ENCODE results near the gene SPG7.

SPG7 gene

DNA sequence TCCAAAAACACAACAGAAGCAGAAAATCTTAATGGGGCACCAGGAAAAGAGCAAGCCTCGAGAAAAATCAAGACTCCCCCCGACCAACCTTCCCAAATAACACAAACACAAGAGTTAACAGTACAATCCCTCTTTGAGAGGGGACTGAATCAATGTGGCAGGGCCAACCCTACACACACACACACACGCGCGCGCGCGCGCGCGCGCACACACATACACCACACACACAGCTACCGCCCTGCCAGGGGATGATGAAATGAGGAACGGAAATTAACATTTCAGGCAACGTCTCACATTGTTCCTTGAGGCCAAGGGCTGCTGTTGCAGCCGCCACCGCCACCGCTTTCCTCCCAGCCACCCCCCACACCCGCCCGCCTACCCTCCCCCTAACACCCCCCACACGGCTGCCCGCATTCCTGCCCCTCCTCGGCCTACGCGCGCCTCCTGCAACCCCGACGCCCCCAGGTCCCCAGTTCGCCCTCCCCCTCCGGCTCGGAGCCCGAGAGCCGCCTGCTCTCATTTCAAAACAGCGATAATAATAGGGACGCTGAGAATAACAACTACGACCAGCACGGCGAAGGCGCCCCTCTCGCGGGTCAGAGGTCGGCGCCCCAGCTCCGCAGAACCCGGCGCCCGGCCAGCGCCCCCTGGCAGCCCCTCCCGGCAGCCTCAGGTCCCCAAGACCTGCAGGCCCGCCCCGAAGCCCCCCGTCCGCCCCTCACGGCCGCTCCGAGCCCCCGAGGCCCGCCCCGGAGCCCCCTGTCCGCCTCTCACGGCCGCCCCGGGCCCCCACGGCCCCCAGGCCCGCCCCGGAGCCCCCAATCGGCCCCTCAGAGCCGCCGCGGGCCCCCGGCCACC is 18.9 kb upstream of the SPG7 start:
- DNase-seq, result peak; percentile 97

DNA sequence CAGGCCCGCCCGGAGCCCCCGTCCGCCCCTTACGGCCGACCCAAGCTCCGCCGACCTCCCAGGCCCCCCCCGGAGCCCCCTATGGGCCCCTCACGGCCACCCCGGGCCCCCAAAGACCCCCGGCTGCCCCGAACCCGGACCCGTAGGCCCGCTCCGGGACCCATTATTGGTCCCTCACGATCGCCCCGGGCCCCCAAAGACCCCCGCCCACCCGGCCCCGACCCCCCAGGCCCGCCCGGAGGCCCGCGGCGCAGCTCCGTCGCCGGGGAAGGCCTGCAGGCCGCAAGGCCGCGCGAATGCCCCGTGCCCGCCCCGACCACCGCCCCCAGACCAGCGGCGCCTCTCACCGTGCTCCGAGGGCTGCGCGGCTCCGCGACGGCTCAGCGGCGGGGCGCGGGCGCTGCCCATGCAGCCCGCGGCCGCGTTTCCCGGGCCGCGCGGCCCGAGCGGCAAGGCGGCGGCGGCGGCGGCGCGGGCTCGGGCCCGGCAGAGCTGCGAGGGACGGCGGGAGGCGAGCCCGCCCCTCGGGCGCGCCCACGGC is 18.2 kb upstream of the SPG7 start:
- no peak for DNase-seq

DNA sequence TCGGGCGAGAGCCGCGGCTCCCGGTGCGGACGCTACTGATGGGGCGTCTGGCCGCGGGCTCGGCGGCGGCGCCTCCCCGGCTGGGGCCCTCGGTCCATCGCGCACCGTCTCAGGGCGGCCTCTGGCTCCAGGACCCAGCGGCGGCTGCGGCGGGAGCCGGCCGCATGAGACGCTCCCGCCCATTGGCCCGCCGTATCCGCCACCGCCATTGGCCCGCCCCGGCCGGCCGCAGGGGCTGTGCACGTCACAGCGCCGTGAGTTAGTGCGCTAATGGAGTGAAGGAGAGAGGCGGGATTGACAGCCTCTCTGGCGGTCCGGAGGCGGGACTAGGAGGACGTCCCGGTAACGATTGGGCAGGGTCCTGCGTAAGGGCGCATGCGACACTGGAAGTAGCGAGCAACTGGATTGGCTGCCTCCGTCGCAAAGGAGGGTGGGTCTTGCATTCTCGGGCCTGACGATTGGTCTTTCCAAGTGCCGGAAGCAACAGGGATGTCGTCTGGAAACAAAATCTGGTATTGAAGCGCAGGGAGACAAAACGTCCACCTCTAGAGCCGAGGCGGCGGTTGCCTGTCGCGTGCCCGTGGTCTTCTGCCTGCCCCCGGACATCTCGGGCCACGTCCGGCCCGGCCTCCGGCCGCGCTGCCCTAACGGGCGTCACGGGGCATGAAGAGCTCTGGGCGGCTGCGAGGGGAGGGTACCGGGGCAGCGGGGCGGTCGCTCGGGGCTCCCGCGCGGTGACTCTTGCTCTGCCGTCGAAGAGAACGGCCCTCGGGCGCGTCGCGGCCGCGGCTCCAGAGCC is 17.6 kb upstream of the SPG7 start, which contains the start of gene ANKRD11:
ANKRD11 (minus strand) TSS at position 123 of the 799 bp plus-strand sequence. CDS start 173,542 bp downstream, outside the sequence.
- peak; percentile 100 for DNase-seq

DNA sequence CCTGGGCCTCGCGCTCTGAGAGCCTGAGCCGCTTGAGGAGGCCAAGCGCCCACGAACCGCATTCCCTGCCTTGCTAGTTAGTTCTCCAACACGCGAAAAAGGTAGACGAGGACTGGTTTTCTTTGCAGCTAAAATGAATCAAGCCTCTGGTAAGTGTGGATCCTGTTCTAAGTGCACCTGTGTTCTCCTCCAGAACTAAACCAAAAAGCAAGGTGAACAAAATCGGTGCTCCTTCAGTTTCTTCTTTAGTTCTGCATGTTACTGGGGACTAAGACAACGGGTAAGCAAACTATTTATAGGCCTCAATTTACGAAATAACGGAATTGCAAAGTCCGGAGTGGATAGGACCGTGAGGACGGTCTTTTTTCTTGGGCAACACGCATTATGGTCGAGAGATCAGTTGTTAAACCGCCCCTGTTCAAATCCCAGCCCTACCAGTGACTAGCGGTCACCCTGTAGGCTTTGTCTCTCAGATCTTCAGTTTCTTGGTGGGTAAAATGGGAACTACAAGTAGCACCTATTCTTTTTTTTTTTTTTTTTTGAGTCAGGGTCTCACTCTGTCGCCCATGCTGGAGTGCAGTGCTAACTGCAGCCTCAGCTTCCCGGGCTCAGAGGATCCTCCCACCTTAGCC is 16.8 kb upstream of the SPG7 start:
- DNase-seq, result no peak

DNA sequence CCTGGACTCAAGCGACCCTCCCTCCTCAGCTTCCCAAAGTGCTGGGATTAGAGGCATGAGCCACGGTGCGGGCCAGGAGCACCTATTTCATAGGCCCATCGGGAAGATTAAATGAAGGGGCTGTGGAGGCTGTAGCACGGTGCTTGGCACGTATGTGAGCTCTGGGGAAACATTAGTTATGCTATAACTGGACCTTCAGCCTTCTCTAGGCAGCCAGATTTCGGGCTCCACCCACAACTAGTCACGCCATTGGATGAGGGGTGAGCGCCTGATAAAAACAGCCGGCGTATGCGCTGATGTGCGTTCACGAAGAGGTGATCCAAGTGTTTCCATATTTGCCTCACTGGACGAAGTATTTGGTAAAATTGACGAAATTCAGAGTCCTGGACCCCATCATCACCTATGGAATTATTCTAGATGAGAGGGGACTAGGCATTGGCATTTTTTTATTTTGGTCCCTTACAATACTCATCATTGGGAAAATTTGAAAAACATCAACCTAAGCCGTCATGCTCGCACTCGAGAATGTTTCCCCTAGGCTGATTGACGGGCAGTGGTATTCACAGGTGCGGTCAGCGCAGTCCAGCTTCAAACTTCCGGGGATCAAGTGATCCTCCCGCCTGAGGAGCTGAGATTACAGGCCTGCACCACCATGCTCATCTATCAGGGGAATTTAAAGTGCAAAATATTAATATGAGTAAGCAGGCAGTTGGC is 16.1 kb upstream of the SPG7 start:
- no peak for DNase-seq

DNA sequence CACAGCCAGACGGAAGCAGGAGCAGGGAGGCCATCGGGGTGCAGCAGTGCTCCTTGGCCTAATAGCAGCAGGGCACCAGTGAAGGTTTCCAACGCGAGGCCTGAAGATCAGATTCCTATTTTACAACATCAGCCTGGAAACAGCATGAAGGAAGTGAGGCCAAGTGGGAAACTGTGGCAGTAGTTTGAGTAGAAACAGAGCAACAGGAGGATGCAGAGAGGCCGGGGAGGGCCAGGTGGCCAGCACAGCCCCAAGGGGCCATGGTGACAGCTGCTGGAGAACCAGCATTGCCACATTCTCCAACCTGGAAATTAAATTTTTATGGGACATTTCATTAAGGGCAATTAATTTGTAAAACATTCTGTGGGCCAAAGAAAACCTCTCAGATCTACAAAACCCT is 14.4 kb upstream of the SPG7 start:
- DNase-seq, result no peak

DNA sequence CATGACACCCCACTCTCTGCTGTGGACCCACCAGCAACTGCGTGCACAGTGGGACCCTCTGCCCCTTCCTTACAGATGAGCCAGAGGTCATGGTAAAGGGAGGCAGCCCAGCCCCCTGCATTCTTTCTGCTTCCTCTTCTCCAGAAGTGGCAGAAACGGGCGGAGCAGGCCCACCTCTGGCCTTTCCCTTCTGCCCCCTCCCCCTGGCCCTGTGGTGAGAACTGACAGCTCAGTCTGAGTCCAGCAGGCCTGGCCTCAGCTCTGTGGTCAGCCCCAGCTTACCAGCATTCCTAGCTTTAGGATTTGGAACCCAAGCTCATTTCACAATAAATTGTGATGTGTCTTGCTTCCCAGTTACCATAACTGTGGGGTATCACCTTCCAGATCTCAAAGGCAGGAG is 13.1 kb upstream of the SPG7 start:
- peak; percentile 71 for DNase-seq

DNA sequence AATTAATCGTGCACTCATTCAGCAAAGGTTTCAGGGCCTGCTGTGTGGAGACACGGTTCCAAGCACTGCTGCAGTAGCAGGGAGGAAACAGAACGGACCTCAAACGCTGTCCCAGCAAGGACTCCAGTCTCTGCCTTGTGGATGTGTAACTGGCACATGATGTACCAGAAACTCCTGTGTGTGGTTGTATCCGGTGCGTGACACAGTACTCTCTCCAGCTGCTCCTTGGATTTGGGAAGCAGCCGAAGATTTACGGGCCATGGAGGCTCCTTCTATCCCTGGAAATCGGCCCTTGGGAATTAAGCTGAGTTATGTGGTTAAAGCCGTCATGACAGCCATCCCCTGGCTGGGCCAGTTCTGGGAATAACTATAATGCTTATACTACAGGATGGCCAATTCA is 9.4 kb upstream of the SPG7 start:
- peak; percentile 92 for DNase-seq

DNA sequence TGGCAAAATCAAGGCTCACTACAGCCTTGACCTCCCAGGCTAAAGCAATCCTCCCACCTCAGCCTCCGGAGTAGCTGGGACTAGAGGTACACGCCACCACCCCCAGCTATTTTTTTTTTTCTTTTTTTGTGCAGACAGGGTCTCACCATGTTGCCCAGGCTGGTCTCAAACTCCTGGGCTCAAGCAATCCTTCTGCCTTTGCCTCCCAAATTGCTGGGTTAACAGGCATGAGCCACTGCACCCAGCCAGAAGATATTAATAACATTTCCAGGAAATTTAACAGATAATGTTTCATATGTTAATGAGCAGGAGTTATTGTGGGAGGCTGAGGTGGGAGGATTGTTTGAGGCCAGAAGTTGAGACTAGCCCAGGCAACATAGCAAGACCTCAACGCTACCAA is 8.4 kb upstream of the SPG7 start:
- no peak for DNase-seq

DNA sequence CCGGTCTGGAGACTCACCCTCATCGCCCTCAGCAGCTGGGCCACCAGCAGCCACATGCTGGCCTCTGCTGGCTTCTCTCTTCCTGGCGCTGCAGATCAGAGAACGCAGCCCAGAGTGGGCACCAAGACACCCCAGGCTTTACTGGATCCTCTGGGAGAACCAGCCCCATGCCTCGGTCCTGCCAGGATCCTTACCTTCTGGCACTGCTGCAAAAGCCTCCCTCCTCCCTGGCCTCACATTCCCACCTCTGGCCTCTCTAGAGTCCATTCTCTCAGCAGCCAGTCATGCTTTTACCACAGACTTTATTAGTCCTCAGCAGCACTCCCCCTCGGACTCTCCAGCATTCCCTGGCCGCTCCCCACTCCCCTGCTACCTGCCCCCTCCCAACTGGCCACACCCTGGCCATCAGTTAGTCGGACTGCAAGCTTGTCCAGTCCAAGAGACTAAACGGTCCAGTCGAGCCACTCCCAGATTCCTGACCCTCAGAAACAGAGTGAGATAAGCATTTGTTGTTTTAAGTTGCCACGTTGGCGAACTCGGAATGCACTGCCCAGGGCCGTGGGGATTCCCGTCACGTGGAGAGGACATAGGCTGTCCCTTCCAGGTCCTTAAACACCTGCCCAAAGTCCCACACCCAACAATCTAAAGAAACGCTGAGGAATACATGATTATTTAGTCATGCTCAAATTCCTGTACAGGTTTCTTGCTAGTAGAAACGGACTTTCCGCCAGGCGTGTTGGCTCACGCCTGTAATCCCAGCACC is 5.9 kb upstream of the SPG7 start:
- no peak for DNase-seq

DNA sequence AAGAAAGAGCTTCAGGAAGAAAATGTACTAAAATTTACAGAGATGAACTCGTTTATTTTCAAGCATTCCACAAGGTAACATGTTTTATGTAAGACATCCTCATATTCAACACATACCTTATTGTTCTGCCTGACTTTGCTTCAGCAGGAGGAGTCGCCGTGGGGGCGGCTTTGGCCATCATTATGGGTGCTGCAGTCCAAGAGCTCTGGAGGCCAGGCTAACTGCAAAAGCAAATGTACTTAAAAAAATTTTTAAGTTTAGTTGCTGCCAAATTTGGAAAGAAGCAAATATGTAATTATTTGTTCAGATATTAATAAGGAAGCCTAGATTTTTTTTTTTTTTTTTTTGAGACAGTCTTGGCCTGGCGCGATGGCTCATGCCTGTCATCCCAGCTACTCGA is 4.1 kb upstream of the SPG7 start:
- no peak for DNase-seq

DNA sequence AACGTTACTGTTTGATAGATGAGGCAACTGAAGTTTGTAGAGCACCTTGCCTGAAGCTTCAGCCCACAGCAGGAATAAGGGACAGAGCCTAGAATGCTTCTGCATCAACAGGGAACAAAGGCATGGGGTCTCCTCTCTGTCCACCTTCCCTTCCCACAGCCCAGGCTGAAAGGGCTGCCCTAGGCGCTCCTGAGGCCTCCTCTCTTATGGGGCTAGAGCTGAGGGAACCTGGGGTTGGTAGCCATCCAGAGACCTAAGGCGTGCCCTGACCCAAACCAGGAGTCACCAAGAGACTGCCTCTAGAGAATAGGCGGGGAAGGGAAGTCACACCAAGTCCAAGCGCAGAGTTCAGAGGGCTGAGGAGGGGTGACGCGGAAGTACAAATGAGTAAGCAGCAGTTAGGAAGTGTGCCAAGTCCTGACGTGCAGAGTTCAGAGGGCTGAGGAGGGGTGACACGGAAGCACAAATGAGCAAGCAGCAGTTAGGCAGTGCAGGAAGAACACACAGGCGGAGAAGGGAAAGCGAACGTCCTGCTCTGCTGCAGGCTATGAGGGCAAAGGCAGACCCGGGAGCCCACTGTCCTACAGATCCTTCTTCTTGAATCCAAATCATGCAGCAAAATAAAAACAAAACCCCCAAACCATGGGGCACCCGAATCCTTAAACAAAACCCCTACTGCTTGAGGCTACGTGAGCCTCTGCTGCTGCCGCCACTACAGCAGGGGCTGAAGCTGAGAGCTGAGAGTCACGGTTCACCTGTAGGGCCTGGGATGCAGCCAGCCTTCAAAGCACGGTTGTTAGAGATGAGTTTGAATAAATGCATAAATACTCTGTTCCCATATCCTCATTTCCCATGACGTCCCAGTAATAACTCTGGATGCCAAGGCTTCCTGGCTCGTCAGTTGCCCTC is 2.7 kb upstream of the SPG7 start:
- peak; percentile 68 for DNase-seq

DNA sequence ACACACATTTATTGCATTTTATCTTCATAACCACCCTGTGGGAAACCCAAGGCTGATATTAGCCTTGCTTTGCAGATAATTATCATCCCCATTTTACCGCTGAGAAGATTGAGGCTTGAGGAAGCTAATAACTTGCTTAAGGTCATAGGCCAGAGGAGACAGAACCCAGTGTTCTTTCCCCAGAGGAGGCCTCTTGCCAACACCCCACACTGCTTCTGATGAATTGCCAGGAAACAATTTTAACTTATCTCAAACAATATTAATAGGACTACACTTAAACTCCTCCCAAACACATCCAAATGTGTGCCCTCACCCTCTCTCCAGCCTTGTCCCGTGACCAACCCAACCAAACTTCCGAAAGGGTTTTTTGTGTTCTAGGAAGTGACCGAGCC is 2.1 kb upstream of the SPG7 start:
- no peak for DNase-seq

DNA sequence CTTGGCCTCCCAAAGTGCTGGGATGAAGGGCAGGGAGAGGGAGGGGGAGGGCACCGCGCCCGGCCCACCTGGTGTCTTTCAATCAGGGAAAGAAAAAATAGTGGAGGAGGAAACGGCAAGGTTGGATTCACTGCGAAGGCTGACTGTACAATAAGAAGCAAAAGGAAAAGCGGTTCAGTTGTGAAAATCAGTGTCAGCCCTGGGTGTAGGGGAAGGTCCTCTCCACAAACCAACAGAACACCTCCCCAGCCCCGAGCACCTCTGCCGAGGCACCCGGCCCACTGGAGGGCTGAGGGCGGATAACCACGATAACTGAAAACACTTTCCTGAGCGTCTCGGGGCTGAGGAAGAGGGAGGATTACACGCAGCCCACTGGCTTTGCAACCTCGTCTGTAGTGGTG is 1.4 kb upstream of the SPG7 start:
- DNase-seq, result no peak

DNA sequence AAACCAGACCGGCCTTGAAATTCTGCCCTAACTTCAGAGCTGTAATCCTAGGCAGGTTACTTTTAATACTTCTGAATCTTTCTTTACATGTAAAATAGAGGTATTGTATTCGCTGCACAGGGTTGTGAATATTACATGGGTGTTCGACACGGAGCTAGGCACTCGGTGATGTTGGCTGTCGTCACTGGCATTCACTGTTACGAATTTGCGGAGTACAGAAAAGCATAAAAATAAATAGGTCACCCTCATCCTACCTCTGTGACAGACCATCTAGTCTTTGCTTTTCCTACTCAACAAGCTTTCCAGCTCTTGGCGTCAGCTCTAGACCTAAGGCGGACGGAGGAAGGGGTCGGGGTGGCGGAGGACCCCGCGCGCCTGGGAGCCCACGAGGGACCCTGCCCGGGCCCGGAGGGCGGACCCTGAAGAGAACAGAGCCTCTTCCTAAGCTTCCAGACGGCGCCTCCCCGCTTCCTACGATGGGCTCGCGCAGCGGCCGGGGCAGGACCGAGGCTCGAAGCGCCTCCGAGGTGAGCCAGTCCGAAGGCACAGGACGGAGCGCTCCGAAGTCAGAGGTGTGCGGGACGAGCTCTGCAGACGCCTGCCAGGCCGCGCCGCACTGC is 879 bp upstream of the SPG7 start:
- DNase-seq, result no peak

DNA sequence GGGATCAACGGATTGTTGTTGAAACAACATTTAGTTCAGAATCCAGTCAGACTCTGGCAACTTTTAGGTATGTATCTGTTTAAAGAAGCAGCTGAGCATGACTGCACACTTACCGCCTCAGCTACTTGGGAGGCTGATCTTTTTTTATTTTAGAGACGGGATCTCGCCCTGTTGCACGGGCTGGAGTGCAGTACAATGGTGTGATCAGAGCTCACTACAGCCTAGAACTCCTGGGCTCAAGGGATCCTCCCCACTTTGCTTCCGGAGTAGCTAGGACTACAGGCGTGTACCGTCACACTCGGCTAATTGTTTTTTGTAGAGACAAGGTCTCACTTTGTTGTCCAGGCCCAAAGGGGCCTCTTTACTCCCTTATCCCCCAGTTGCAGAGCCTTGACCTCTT is 2.3 kb downstream of the SPG7 start:
- no peak for DNase-seq

DNA sequence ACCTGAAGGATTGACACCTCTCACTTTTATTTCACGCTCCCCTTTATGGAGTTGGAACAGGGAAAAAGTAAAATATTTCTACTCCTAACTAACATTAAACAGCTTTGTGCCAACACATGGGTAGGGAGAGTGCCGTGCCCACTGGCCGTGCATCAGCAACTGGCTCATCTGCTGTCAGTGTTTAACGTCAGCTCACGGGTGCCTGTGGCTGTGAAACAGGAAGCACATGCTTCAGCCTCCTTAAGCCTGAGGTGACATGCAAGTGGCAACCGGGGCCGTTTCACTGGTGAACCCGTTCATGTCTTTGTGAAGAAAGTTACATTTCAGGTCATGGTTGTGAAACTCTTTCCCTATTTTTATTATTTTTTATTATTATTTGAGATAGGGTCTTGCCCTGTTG is 3.2 kb downstream of the SPG7 start:
- DNase-seq, result no peak

DNA sequence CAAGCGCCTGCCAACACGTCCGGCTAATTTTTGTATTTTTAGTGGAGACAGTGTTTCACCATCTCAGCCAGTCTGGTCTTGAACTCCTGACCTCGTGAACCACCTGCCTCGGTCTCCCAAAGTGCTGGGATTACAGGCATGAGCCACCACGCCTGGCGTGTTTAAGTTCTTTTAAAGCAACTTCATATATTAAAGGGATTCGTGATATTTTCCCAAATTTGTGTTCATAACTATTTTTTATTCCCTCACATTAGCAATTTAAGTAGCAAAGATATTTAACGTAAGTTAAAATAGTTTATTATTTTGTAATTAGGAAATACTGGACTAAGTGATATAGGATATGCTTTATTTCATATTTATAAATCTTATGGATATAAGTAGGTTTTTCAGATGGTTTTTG is 4.2 kb downstream of the SPG7 start:
- DNase-seq, result no peak

DNA sequence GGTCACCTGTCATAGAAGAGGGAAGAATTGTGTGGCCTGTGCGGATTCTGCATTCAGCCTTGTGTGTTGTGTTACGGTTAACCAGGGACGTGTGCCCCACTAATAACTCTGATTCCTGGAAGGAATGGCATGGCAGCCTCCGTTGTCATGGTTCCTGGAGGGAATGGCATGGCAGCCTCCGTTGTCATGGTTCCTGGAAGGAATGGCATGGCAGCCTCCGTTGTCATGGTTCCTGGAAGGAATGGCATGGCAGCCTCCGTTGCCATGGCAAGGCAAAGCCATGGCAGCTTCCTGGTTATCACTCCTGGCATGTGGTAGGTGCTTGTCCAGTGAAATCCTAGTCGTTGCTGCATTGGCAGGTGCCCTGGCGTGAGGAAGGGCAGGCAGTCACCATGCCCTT is 8.9 kb downstream of the SPG7 start:
- DNase-seq, result no peak

DNA sequence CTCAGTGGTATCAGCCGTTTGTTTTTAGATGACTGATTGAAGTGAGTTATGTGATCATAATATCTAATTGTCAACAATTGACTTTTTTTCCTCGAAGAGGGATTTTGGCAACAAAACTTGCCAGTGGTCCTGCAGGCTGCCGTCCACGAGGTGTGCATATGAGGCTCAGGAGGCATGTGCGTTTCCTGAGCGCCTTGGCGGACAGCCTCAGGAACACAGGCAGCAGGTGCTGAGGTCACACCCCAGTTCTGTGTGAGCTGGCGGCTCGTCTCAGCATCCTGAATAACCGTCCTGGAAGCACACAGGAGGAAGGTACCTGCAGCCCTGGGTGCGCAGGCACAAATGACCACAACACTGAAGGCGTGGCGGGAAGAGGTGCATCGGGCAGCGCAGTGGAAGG is 11.7 kb downstream of the SPG7 start:
- no peak for DNase-seq

All from fibroblast of upper back skin (primary cell).